Measurements from ENCODE around the gene AKR1B15.
A peak's percentile ranks its signal among the peaks of the same experiment; 100 is the strongest.
"Not testable (repeated sequence)": the region's sequence is repeated elsewhere in the genome, so short reads cannot be mapped to it uniquely, and the experiment has no call there.

The AKR1B15 gene

DNA sequence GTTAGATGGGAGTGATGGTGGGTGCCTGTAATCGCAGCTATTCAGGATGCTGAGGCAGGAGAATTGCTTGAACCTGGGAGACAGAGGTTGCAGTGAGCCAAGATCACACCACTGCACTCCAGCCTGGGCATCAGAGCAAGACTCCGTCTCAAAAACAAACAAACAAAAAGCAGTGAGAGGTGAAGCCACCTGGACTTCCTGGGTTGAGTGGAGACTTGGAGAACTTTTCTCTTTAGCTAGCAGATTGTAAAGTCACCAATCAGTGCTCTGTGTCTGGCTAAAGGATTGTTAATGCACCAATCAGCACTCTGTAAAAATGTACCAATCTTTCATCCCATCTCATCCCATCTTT, 14.5 kb downstream of the AKR1B15 start:
- DNase-seq (ENCODE audit: low read depth in 2 of 2), result not testable (repeated sequence)

DNA sequence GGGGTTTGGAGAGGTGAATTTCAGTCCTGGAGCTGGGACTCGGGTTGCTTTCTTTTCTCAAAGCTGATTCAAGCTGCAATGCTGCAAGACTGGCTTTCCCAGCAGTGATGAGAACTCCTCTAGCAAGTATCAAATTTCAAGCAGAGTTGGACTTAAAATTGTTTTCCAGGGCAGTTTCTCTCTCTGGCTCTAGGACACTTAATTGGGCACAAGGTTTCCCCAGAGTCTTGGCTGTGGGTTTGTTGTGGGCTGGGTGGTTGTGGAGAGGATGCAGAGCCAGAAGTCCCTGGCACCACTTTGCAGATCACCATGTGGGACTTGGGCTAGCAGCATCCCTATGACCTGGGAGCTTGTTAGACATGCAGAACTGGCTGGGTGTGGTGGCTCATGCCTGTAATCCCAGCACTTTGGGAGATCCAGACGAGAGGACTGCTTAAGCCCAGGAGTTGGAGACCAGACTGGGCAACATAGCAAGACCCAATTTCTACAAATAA, 16.8 kb downstream of the AKR1B15 start:
- no peak for DNase-seq (ENCODE audit: low read depth in 2 of 2)

DNA sequence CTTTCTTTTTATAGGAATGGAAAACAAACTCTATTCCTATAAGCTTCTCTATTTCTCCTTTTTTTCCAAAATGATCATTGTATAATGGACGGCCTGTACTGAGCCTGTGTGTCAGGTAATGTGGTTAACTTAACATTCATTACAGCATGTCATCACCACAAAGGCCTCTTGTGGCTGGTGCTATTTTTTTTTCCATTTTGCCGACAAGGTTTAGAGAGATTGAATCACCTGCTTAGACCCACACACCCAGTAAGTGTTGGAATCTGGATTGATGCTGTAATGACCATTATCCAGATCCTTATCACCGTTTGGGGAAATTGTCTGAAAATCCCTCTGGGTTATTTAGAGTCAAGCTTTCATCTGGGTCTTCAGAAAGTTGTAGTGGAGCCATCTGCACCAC, 18.5 kb downstream of the AKR1B15 start:
- DNase-seq (ENCODE audit: low read depth in 2 of 2), result no peak

DNA sequence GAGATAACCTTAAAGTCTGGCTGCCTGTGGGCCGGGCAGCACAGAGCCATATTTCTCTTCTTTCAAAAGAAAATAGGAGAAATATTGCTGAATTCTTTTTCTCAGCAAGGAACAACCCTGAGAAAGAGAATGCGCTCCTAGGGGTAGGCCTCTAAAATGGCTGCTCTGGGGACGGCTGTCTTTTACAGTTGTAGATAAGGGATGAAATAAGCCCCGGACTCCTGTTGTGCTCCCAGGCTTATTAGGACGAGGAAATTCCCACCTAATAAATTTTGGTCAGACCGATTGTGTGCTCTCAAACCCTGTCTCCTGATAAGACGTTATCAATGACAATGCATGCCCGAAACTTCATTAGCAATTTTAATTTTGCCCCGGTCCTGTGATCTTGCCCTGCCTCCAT, 21.1 kb downstream of the AKR1B15 start:
- DNase-seq (ENCODE audit: low read depth in 2 of 2), result not testable (repeated sequence)

DNA sequence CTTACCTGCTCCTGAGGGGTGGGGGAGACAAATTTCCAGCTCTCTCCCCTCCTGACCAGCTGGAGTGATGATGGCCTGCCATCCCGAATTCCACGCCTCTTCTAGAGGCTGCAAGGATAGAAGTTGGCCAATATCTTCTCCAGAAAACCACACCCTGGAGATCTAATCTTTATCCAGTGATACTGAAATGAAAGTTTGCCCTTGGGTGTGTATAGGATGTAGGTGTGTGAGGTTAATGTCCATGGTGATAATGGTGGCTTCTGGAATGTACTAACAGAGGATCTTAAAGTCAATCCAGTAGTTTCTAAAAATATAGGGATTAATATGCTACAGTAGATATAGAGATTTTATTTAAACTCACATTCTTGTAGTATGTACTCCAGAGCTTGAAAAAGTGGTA, 22.2 kb downstream of the AKR1B15 start:
- DNase-seq (ENCODE audit: low read depth in 2 of 2), result no peak

DNA sequence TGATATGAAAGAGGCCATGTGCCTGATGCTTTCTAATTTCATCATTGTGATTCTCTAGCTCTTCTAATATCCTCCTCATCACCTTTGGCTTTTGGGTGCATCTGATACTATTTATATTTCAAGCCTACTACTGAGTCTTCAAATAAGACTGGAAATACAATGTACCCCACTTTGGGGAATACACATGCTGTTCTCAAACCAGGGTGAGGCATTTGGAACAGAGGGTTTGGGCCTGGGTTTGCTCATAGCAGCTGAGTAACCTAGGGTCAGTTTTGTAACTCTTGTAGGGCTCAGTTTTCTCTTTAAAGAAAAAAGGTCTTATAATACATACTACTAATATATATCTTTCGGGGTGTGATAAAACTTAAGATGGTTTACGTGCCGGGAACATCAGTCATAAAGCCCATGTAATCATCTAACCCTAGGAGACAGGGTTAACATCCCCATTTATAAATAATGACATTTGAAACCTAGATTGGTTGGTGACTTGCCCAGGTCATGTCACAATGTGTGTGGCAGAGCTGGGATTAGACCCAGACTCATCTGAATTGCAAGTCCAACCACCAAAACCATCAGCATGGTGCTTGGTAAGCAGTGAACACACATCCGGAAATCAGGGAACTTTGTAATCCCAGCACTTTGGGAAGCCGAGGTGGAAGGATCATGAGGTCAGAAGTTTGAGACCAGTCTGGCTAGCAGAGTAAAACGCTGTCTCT, 23.0 kb downstream of the AKR1B15 start:
- DNase-seq (ENCODE audit: low read depth in 2 of 2), result no peak

DNA sequence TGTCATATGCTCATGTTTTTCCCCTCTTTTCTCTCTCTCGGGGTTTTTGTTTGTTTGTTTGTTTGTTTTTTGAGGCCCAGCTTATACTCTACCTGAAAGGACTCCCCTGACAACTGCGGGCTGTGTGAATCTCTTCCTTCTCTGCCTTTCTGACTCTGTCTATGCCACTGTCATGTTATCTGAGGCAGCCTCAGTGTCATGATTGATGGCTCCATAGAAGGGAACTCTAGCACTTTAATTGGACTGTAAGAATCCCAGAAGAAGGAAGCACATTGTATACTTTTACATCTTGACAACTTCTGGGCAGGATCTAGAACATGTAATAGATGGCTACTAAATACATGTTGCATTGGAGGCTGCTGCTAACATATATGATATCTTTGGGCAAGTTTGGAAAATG, 25.4 kb downstream of the AKR1B15 start:
- no peak for DNase-seq (ENCODE audit: low read depth in 2 of 2)

DNA sequence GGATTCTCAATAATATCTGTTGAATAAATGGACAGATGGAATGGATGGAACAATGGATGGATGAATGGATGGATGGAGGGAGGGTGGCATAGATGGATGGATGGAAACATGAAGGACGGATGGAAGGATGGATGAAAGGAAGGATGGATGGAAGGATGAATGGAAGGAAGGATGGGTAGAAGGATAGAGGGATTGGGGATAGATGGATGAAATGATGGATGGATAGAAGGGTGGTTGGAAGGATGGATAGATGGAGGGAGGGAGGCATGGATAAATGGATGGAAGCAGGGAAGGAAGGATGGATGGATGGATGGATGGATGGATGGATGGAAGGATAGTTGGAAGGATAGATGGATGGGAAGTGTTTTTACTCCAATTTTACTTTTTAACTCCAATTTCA, 35.4 kb downstream of the AKR1B15 start:
- no peak for DNase-seq (ENCODE audit: low read depth in 2 of 2)

DNA sequence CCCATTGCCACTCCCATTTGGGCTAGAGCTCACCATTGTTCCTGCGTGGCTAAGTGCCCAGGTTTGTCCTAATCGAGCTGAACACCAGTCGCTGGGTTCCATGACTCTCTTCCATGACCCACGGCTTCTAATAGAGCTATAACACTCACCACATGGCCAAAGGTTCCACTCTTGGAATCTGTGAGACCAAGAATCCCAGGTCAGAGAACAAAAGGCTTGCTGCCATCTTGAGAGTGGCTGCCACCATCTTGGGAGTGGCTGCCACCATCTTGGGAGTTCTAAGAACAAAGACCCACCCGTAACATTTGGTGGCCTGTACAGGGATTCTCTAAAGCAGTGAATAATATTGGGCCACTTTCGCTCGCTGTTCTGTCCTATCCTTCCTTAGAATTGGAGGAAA, 37.0 kb downstream of the AKR1B15 start:
- no peak for DNase-seq (ENCODE audit: low read depth in 2 of 2)

DNA sequence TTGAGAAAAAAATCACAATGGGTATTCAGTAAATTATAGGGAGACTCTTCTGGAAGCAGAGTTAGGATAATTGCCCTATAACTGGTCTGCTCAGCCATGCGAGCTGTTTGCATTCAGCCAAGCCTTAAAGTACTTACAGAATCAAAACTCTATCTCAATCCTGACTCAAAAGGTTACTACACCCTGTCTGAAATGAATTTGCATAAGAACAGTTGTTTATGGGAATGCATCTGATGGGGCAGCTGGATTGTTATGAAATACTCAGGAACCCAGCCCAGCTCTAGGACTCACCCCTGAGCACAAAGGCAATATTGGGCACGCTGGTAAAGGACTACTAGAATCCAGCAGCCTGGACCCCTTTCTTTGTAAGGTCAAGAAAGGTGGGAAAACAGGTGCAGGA, 38.8 kb downstream of the AKR1B15 start:
- DNase-seq (ENCODE audit: low read depth in 2 of 2), result no peak

DNA sequence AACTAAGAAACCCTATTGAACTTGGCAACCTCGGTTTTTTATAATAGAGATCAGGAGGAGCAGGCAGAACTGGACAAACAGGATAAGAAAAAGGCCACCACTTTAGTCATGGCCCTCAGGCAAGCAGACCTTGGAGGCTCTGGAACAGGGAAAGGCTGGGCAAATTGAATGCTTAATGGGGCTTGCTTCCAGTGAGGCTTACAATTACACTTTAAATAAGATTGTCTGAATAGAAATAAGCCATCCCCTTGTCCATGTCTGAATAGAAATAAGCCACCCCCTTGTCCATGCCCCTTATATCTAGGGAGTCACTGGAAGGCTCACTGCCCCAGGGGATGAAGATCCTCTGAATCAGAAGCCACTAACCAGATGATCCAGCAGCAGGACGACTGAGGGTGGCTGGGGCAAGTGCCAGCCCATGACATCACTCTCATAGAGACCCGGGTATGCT, 40.6 kb downstream of the AKR1B15 start:
- DNase-seq (ENCODE audit: low read depth in 2 of 2), result no peak

DNA sequence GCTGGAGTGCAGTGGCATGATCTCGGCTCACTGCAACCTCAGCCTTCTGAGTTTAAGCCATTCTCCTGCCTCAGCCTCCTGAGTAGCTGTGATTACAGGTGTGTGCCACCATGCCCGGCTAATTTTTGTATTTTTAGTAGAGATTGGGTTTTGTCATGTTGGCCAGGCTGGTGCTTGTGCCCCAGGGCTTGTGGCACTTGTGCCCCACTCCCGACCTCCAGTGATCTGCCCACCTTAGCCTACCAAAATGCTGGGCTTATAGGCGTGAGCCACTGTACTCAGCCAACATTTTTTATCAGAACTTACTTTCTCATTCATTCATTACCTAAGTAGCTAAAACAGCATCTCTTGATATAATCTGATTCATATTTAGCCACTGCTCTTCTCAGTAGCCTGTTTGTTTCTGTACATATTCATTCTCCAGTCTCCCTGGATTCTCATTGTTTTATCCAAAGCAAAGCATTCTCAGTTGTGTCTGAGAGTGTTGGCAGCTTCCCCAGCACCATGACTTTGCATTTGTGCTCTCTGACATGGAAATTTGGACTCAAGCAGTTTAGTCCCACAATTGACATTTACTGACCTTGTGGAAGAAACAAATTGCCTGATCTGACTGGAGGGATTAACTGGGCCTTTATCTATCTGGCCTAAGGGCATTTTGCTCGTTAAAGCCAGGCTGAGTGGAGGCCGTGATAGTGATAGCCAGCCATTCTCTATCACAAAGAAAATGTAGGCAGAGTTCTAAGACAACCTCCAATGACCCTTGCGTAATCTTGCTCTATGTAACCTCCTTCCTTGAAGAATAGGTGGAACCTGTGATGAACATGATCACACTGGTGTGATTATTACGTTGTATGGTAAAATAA, 44.9 kb downstream of the AKR1B15 start:
- DNase-seq (ENCODE audit: low read depth in 2 of 2), result peak; percentile 57 to 58

DNA sequence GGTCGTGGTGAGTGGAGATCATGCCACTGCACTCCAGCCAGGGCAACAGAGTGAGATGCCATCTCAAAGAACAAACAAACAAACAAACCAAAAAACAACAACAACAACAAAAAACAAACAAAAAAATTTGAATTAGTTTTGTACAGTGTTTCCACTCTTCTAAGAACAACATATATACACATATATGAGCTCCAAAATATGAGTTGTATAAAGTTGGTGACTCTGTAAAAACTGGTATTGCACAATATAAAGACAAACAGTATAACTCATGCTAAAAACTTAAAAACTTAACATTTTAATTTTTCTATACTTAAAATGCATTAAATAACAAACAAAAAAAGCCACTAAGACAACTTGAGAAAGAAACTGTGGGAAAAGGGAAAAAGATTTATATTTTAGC, 46.0 kb downstream of the AKR1B15 start:
- no peak for DNase-seq (ENCODE audit: low read depth in 2 of 2)

DNA sequence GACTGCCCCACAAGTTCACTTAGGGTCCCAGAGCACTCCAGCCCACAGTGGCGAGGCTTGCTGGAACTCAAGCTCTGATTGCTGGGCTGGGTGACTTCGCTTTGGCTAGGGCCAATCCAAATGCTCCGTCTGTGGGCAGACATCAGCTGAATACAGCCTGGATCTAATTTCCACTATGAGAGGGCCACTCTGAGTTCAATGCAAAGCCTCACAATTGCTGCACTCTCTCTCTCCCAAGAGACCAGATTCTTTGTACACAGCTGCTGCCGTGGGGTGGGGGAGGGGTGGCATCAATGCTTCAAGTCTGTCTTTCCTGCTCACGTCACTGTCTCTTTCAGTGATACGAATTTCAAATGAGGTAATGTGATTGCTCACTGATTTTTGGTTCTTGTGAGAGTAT, 50.5 kb downstream of the AKR1B15 start:
- no peak for DNase-seq (ENCODE audit: low read depth in 2 of 2)

DNA sequence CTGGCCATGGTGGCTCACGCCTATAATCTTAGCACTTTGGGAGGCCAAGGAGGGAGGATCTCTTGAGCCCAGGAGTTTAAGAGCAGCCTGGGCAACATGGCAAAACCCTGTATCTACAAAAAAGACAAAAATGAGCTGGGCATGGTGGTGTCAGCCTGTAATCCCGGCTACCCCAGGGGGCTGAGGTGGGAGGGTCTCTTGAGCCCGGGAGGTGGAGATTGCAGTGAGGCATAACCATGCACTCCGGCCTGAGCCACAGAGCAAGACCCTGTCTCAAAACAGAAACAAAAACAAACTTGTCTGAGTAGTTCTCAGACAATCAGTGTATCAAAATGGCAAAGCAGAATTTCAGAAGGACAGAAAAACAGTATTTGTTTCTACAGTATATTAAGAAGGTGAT, 52.5 kb downstream of the AKR1B15 start:
- DNase-seq (ENCODE audit: low read depth in 2 of 2), result no peak

DNA sequence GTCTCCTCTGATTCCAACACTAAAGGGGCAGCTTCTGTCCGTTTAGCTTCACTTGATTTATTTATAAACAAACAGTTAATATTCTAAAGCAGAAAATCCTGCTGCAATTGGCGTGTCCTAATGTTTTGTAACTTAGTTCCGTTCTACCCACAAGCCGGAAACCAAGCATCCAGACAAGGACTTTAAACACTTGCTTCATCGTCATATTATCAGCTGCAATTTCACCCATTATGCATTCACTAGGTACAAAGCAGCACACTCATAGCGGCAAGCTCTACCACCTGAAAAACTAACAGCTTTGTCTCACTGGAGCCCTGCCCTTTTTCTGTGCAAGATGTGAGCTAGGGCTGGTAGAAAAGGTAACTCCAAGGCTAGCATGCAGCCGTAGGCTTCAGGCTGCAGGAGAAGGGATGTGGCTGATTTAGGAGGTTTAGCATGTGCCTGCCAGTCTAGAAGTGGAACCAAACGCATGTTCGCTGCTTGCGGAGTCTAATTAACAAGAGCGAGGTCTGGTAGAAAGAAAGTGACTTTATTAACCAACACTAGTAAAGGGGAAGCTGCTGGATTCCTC, 54.1 kb downstream of the AKR1B15 start:
- DNase-seq (ENCODE audit: low read depth in 2 of 2), result no peak

DNA sequence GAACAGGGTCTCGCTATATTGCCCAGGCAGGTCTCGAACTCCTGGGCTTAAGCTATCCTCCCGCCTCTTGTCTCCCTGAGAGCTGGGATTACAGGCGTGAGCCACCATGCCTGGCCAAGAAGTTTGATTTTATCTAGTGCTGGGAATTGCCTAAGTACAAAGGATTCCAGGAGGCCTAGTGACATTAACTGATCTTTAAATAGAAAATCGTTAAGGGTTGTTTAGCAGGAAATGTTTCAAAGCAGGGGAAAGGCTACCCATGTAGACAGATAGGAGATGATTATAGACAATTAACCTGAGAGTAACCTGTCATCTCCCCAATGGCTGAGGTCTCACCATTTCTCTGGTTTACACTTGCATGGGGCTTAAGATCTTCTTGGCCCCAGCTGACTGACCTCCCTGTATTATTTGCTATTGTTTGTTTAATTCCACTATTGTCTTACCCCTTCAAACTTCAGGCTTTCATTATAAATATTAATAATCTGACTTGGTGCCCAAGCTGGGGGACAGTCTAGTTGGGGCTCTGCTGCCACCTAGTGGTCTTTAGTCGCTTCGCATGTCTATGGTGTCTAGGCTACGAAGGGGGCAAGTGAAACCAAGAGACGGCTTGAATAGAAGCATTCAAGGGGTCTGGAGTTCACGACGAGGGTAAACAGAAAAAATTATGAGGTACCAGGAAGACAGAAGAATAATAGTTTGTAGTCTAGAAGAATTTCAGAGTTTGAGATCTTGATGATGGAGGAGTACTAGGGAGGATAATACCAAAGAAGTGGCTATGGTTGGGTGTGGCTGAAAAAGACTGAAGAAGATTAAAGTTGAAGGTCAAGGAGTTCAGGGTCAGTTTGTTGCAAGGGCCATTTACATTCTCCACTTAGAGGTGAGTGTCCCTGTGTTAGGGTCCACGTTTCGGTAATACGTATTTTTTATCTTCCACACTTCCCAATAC, 57.3 kb downstream of the AKR1B15 start:
- peak in 1 of 2 experiments; percentile 10 for DNase-seq (ENCODE audit: low read depth in 2 of 2)

DNA sequence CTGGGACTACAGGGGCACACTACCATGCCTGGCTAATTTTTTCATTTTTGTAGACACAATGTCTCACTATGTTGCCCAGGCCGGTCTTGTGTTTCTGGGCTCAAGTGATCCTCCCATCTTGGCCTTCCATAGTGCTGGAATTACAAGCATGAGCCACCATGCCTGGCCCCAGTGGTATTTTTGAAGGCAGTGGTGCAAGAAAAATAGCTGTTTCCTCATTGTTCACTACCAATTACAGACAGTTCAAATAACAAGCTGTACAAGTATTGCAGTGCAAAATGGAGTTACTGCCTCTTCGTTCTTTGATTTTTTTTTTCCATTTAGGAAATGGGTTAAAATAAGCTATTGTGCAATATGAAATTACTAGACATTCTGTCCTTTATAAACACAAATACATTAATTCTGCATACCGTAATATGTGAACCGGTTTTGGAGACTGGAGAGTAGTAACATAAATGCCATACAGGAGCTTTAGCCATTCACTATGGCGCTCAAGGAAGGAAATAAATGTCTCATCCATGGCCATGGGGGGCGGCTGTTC, 62.8 kb downstream of the AKR1B15 start:
- DNase-seq (ENCODE audit: low read depth in 2 of 2), result no peak

DNA sequence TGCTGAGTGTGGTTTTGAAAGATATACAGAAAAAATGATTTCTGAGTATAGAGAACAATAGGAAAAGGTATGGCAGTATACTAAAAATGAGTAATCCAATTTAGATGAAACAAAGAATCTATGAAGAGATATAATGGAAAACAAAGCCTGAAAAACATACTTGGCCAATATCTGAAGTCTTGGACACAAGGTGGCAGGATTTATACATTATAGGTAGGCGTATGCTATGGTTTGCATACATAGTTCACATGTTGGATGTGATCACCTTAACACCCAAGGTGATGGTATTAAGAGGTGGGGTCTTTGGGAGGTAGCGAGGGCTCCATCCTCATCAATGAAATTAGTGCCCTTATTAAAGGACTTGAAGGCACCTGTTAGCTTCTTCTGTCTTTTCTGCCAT, 63.3 kb downstream of the AKR1B15 start:
- DNase-seq (ENCODE audit: low read depth in 2 of 2), result no peak

DNA sequence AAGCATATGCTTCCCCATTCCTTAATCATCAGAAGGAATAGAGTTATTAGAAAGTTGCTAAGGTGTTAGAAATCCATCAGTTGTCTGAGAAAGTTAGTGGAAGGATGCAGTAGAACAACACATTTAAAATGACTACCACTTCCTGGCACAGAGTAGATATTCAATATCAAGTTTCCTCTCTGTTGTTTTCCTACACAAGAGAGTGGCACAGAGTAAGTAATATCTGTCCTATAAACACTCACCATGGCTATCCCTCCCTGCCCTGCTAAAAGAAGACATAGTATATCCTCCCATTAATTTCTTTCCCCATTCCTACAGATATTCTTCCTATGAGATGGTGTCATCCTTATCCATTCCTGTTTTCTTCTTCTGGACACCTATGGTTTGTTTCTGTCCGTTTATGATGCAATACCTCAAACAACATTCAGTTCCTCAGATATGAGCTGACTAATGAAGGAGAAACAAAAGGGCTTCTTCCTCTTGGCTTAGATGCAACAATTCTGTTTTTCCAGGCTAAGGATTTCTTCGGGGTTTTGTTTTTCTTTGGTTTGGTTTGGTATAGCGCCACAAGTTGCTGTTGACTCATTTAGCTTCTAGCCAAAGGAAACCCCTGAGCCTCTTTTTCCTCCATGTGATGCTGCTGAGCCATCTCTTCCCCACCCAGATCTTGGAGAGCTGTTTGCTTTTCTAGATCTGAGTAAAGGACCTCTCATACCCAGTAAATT, 64.9 kb downstream of the AKR1B15 start:
- peak; percentile 89 to 91 for DNase-seq (ENCODE audit: low read depth in 2 of 2)

DNA sequence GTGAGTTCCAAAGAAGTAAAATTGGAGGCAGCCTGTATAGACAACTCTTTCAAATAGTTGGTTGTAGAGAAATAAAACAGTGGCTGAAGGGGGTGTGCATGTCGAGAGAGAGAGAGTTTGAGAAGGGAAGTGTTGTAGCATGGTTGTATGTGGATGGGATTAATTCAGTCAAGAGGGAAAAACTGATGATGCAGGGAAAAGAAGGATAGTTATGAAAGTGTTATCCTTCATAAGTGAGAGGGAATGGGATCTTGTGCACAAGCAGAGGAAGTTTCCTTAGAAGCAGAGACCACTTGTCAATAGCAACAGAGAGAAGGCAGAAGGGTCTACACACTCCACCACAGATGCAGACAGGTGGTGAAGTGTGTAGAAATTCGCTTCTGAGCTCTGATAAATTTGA, 67.7 kb downstream of the AKR1B15 start:
- DNase-seq (ENCODE audit: low read depth in 2 of 2), result no peak
